HepG2 (cell line): ENCODE measurements around the gene PNMA5. TPM values are rescaled to one million over a fixed set of nuclear protein-coding genes. Genes with fewer than 3 reads are reported as not detected.

Experiments
- CBX2 ChIP-seq, 2 experiments: fragments of 200-600 bp in 1 of 2; sonication (generic); formaldehyde crosslinking in 1 of 2; IDR thresholded peaks; 2 replicates each; pipeline versions ENCODE4 v1.7.0 to v1.8.1; 2018 to 2022; ENCODE audit warnings: low read depth in 2 of 2, low read length in 1 of 2, mild to moderate bottlenecking in 1 of 2, missing genetic modification reagents in 1 of 2
- EED ChIP-seq: sonication (generic); formaldehyde crosslinking; IDR thresholded peaks from 2 replicates; pipeline ENCODE4 v1.5.0; 2020; ENCODE audit warnings: mild to moderate bottlenecking, missing genetic modification reagents
- ETV6 ChIP-seq: sonication (generic); formaldehyde crosslinking; conservative IDR thresholded peaks from 2 replicates; pipeline ENCODE4 v1.4.0; 2020; ENCODE audit warnings: missing genetic modification reagents
- FOSL1 ChIP-seq: sonication (generic); formaldehyde crosslinking; IDR thresholded peaks from 2 replicates; pipeline ENCODE4 v1.9.0; 2021; ENCODE audit warnings: missing genetic modification reagents, borderline replicate concordance
- GFI1 ChIP-seq: sonication (generic); formaldehyde crosslinking; IDR thresholded peaks from 2 replicates; pipeline ENCODE4 v1.5.0; 2020; ENCODE audit warnings: missing genetic modification reagents, mild to moderate bottlenecking, borderline replicate concordance
- RFX3 ChIP-seq: IDR thresholded peaks from 2 replicates; pipeline ENCODE4 v1.6.1; 2016; ENCODE audit warnings: missing biosample characterization, missing genetic modification reagents
- YY1 ChIP-seq: IDR thresholded peaks from 2 replicates; pipeline ENCODE4 v1.6.1; 2011; ENCODE audit warnings: low read length, low read depth, moderate library complexity, mild to moderate bottlenecking; ENCODE audit not compliant: insufficient read depth, insufficient replicate concordance
- ZFP41 ChIP-seq: sonication (generic); formaldehyde crosslinking; IDR thresholded peaks from 2 replicates; pipeline ENCODE4 v1.4.0; 2020; ENCODE audit warnings: mild to moderate bottlenecking, missing genetic modification reagents, borderline replicate concordance
- ZFP82 ChIP-seq: sonication (generic); formaldehyde crosslinking; IDR thresholded peaks from 2 replicates; pipeline ENCODE4 v1.5.1; 2020; ENCODE audit warnings: mild to moderate bottlenecking, missing genetic modification reagents, borderline replicate concordance
- ZNF160 ChIP-seq: sonication (generic); formaldehyde crosslinking; IDR thresholded peaks from 2 replicates; pipeline ENCODE4 v1.8.0; 2022; ENCODE audit warnings: mild to moderate bottlenecking, inconsistent platforms, missing genetic modification reagents
- ZNF234 ChIP-seq: sonication (generic); formaldehyde crosslinking; conservative IDR thresholded peaks from 2 replicates; pipeline ENCODE4 v1.5.1; 2020; ENCODE audit warnings: mild to moderate bottlenecking, missing genetic modification reagents
- ZNF441 ChIP-seq: sonication (generic); formaldehyde crosslinking; IDR thresholded peaks from 2 replicates; pipeline ENCODE4 v1.7.0; 2021; ENCODE audit warnings: missing genetic modification reagents, borderline replicate concordance
- ZNF501 ChIP-seq: sonication (generic); formaldehyde crosslinking; IDR thresholded peaks from 2 replicates; pipeline ENCODE4 v1.5.1; 2020; ENCODE audit warnings: mild to moderate bottlenecking, moderate library complexity, missing genetic modification reagents
- ZNF747 ChIP-seq: sonication (generic); formaldehyde crosslinking; IDR thresholded peaks from 2 replicates; pipeline ENCODE4 v1.8.1; 2023; ENCODE audit warnings: missing genetic modification reagents, mild to moderate bottlenecking, borderline replicate concordance
- ZNF768 ChIP-seq: sonication (generic); formaldehyde crosslinking; IDR thresholded peaks from 2 replicates; pipeline ENCODE4 v1.4.0; 2020; ENCODE audit warnings: missing genetic modification reagents
- polyA plus RNA-seq, 8 experiments: library from polyadenylated mRNA; depleted of rRNA in 3 of 8; stranded (reverse) in 7 of 8; unstranded in 1 of 8; fragments of >200 nt; fragmentation: Illumina TruSeq in 4 of 8; extraction: Trizol in 4 of 8; gene quantifications; 2 replicates each; pipeline versions ENCODE4 v1.2.1 to v1.2.3, GENCODE V29; 2011 to 2016; ENCODE audit warnings: low read depth in 4 of 8, missing spikeins in 1 of 8, mixed read lengths in 1 of 8; ENCODE audit not compliant: insufficient read depth in 1 of 8
- total RNA-seq, 5 experiments: library from RNA; depleted of rRNA; stranded (reverse); fragments of >200 nt; fragmentation: Illumina TruSeq; extraction: Trizol; gene quantifications; 2 replicates each; pipeline ENCODE4 v1.2.3, GENCODE V29; 2016; ENCODE audit warnings: low read depth in 1 of 5
- TF ChIP-seq, protein P1 (sequence below): sonication (generic); formaldehyde crosslinking; IDR thresholded peaks from 2 replicates; pipeline ENCODE4 v1.4.0; 2020; ENCODE audit warnings: missing genetic modification reagents, borderline replicate concordance
- TF ChIP-seq, protein P2 (sequence below): sonication (generic); formaldehyde crosslinking; IDR thresholded peaks from 2 replicates; pipeline ENCODE4 v1.4.0; 2020; ENCODE audit warnings: missing genetic modification reagents, low read depth, mild to moderate bottlenecking, borderline replicate concordance
- TF ChIP-seq, protein P3 (sequence below): sonication (generic); formaldehyde crosslinking; IDR thresholded peaks from 2 replicates; pipeline ENCODE4 v1.4.0; 2020; ENCODE audit warnings: missing genetic modification reagents, mild to moderate bottlenecking, borderline replicate concordance
- TF ChIP-seq, protein P4 (sequence below): sonication (generic); formaldehyde crosslinking; IDR thresholded peaks from 2 replicates; pipeline ENCODE4 v1.5.0; 2020; ENCODE audit warnings: missing genetic modification reagents
- TF ChIP-seq, protein P5 (sequence below): sonication (generic); formaldehyde crosslinking; IDR thresholded peaks from 2 replicates; pipeline ENCODE4 v1.5.0; 2020; ENCODE audit warnings: missing genetic modification reagents

PNMA5 gene
- total and polyA plus RNA-seq, 2 of the 13 experiments (the other 11 are each of a cell fraction or from before 2014, with no cell fraction given), result not detected

DNA sequence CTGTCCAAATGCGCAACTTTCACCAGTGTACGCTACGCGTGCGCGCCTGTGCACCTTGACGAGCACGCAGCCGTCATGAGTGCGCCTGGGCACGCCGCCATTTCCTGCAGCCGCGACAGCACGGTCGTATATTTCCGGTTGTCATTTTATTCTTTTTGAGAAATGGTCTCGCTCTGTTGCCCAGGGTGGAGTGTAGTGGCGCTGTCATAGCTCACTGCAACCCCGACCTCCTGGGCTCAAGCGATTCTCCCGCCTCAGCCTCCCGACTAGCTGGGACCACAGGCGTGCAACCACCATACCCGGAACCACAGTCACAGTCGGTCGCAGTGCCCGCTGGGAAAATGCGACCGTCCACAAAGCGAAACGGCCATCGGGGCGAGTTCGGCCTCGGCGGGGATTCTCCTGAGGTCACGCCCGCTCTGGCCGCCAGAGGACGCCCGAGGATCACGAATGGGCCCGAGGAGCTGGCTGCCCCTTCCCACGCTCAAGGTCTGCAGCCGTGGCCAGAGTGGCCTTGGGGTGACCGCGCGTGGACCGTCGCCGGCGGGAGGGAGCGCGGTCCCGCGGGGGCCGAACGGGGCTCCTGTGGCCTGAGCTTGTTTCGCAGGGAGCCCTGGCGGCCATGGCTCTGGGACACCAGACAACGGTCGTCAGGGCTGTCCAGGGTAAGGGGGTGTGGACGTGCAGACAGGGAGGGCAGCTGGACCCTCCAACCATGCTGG lies 38.6 kb upstream of the PNMA5 start (continued):
- TF ChIP-seq, protein P1, sequence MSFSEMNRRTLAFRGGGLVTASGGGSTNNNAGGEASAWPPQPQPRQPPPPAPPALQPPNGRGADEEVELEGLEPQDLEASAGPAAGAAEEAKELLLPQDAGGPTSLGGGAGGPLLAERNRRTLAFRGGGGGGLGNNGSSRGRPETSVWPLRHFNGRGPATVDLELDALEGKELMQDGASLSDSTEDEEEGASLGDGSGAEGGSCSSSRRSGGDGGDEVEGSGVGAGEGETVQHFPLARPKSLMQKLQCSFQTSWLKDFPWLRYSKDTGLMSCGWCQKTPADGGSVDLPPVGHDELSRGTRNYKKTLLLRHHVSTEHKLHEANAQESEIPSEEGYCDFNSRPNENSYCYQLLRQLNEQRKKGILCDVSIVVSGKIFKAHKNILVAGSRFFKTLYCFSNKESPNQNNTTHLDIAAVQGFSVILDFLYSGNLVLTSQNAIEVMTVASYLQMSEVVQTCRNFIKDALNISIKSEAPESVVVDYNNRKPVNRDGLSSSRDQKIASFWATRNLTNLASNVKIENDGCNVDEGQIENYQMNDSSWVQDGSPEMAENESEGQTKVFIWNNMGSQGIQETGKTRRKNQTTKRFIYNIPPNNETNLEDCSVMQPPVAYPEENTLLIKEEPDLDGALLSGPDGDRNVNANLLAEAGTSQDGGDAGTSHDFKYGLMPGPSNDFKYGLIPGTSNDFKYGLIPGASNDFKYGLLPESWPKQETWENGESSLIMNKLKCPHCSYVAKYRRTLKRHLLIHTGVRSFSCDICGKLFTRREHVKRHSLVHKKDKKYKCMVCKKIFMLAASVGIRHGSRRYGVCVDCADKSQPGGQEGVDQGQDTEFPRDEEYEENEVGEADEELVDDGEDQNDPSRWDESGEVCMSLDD (CRISPR knock-in tag), result no peak
- TF ChIP-seq RFX3 (no peak), ZFP41 (CRISPR knock-in tag) (no peak), FOSL1 (CRISPR knock-in tag) (no peak), YY1 (peak; percentile 54), ZNF501 (CRISPR knock-in tag) (0 out of 2 replicates have a peak, but pooled peaks have one; percentile 26), ETV6 (CRISPR knock-in tag) (no peak), ZNF441 (CRISPR knock-in tag) (no peak), ZFP82 (CRISPR knock-in tag) (no peak), EED (CRISPR knock-in tag) (0 out of 2 replicates have a peak, but pooled peaks have one; percentile 21), ZNF160 (CRISPR knock-in tag) (no peak), GFI1 (CRISPR knock-in tag) (no peak), ZNF234 (CRISPR knock-in tag) (no peak), CBX2 (IDR thresholded peaks at IDR 0.05; ENCODE audit: low read depth, low read length) (no peak), CBX2 (CRISPR knock-in tag; IDR thresholded peaks at IDR 0.05; ENCODE audit: low read depth) (no peak), ZNF747 (CRISPR knock-in tag) (no peak), ZNF768 (peak; percentile 6; the same call in 1 of the 2 replicates)
- TF ChIP-seq, protein P2, sequence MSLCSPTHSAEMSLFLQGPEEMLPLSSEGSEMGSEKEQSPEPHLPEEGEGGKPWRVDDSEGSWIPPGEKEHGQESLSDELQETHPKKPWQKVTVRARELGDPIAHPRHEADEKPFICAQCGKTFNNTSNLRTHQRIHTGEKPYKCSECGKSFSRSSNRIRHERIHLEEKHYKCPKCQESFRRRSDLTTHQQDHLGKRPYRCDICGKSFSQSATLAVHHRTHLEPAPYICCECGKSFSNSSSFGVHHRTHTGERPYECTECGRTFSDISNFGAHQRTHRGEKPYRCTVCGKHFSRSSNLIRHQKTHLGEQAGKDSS (CRISPR knock-in tag), result no peak
- TF ChIP-seq, protein P3, sequence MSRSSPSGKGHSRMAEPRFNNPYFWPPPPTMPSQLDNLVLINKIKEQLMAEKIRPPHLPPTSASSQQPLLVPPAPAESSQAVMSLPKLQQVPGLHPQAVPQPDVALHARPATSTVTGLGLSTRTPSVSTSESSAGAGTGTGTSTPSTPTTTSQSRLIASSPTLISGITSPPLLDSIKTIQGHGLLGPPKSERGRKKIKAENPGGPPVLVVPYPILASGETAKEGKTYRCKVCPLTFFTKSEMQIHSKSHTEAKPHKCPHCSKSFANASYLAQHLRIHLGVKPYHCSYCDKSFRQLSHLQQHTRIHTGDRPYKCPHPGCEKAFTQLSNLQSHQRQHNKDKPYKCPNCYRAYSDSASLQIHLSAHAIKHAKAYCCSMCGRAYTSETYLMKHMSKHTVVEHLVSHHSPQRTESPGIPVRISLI (CRISPR knock-in tag), result no peak
- TF ChIP-seq, protein P4, sequence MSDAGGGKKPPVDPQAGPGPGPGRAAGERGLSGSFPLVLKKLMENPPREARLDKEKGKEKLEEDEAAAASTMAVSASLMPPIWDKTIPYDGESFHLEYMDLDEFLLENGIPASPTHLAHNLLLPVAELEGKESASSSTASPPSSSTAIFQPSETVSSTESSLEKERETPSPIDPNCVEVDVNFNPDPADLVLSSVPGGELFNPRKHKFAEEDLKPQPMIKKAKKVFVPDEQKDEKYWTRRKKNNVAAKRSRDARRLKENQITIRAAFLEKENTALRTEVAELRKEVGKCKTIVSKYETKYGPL (CRISPR knock-in tag), result no peak
- TF ChIP-seq, protein P5, sequence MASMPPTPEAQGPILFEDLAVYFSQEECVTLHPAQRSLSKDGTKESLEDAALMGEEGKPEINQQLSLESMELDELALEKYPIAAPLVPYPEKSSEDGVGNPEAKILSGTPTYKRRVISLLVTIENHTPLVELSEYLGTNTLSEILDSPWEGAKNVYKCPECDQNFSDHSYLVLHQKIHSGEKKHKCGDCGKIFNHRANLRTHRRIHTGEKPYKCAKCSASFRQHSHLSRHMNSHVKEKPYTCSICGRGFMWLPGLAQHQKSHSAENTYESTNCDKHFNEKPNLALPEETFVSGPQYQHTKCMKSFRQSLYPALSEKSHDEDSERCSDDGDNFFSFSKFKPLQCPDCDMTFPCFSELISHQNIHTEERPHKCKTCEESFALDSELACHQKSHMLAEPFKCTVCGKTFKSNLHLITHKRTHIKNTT (CRISPR knock-in tag), result no peak
